GF-D8 (cell line): ENCODE measurements around the gene SNCB.
"Not testable (repeated sequence)": the region's sequence is repeated elsewhere in the genome, so short reads cannot be mapped to it uniquely, and the experiment has no call there.

Experiments used
- DNase-seq: peaks from one replicate; lab custom pipeline; 2025; lab: John Stamatoyannopoulos, UW

Gene SNCB

GRCh38 chr5:176624142-176624541 is 6.2 kb downstream of the SNCB start:
- DNase-seq: no peak

- DNase-seq: no peak
These were observed 8.7 kb downstream of the SNCB start for GRCh38 chr5:176621661-176622079.

- no peak for DNase-seq
These were observed 9.9 kb downstream of the SNCB start for GRCh38 chr5:176620333-176620981.

- no peak for DNase-seq
These were observed 10.6 kb downstream of the SNCB start for GRCh38 chr5:176619569-176620332.

- no peak for DNase-seq
These were observed 11.1 kb downstream of the SNCB start for GRCh38 chr5:176619203-176619568.

GRCh38 chr5:176618783-176619182 is 11.6 kb downstream of the SNCB start:
- DNase-seq: no peak

- no peak for DNase-seq
These were observed 13.8 kb downstream of the SNCB start for GRCh38 chr5:176616511-176616910.

- no peak for DNase-seq
These were observed 15.4 kb downstream of the SNCB start for GRCh38 chr5:176614805-176615478.

- no peak for DNase-seq
These were observed 17.5 kb downstream of the SNCB start for GRCh38 chr5:176612855-176613254.

- DNase-seq: no peak
These were observed 18.3 kb downstream of the SNCB start for GRCh38 chr5:176612008-176612407.

GRCh38 chr5:176611435-176611834 is 18.9 kb downstream of the SNCB start:
- DNase-seq: no peak

- no peak for DNase-seq
These were observed 19.9 kb downstream of the SNCB start for GRCh38 chr5:176610435-176610773.

GRCh38 chr5:176609724-176610434 is 20.5 kb downstream of the SNCB start, which contains the start of gene GPRIN1:
GPRIN1 (minus strand) TSS chr5:176610156; CDS start chr5:176599834, 10,322 bp downstream.
- DNase-seq: no peak

- DNase-seq: no peak
These were observed 21.2 kb downstream of the SNCB start for GRCh38 chr5:176608937-176609723.

GRCh38 chr5:176608142-176608705 is 22.1 kb downstream of the SNCB start:
- no peak for DNase-seq

- no peak for DNase-seq
These were observed 23.5 kb downstream of the SNCB start for GRCh38 chr5:176606875-176607274.

- DNase-seq: no peak
These were observed 24.3 kb downstream of the SNCB start for GRCh38 chr5:176606032-176606431.

GRCh38 chr5:176603091-176603490 is 27.2 kb downstream of the SNCB start:
- DNase-seq: no peak

GRCh38 chr5:176601901-176602482 is 28.3 kb downstream of the SNCB start:
- DNase-seq: no peak

- DNase-seq: not testable (repeated sequence)
These were observed 30.4 kb downstream of the SNCB start for GRCh38 chr5:176599749-176600430.
